Esophagus mucosa (tissue), 1 donor: ENCODE data around the gene CCRL2. TPM values are rescaled to one million over a fixed set of nuclear protein-coding genes. Genes with fewer than 3 reads are reported as not detected.
"Not testable (repeated sequence)": the region's sequence is repeated elsewhere in the genome, so short reads cannot be mapped to it uniquely, and the experiment has no call there.

Experiments used
- ATAC-seq: fragments of 200-7000 bp; cut with Tn5 transposase; one replicate; pipeline ENCODE4 v1.9.1; 2020
- total RNA-seq: library from RNA; stranded (reverse); gene quantifications from one replicate; pipeline ENCODE4 v1.2.4, GENCODE V29; 2023
- donor health status: DM: yes; HTN: yes; CAD: no.

The CCRL2 gene
- total RNA-seq, 1 donor from 2014 or later, result 0.24 TPM

GRCh38 chr3:46380471-46381221, 26.4 kb upstream of the CCRL2 start:
- ATAC-seq, result peak; percentile 44

DNA sequence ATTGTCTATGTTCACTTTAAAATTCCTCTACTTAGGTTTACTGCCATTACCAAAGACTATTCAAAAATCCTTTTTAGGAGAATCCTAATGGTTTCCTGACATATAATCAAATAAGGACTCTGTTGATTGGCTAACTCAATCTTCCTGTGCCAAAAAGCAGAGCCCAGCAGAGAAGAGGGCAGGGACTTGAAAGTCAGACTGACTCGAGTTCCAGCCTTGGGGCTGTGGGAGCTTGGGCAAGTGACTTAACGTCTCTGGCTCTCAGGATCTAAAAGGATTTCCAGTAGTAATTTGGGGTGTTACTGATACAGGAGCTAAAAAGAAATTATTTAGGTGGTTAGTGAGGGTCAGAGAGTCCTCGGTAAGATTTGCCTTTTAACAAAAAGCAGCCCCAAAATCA, 25.4 kb upstream of the CCRL2 start:
- ATAC-seq, result no peak

DNA sequence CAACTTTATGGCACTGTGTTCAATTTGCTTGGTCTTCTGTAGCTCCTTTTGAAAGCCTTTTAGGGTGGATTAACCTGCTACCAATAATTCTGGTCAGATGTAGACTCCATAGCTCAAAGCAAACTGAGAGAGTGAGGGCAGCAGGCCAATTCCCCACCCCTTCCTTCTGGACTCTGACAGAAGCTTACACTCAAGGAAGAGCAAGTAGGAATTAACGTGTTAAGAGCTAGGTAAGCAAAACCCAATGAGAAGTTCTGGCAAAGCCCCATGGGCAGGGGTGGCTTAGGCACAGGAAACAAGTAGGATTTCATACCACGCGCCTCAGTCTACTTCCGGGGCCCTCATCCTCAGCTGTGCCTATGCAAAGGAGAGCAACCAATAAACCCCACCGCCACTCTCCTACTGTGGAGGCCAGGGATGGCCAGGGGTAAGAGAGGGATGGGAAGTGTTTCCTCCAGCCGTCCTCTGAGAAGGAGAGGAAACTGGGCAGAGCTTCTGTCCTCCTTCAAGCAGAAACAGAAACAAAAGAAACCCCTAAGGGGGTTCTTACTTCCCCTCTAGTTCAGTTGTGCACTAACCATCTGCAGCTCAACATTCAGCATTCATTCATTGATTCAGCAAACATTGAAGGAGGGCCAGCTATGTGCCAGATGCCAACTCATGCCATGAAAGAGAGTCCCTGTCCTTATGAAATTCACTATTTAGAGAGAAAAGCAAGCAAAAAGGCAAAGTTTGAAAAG, 23.7 kb upstream of the CCRL2 start:
- ATAC-seq, result no peak

DNA sequence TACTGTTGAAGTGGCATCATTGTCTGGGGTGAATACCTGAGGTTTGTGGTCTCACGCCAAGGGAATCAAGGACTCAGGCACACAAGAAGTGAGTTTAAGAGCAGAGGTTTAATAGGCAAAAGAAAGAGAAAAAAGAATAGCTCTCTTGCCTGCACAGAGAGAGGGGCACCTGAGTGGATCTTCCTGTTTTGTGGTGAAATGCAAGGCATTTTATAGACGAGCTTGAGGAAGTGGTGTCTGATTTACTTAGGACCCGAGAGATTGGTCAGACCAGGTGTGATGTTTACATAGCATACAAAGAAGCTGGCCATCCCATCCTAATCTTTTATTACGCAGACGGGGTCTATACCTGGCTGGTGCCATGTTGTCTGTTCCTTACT, 23.1 kb upstream of the CCRL2 start:
- no peak for ATAC-seq

DNA sequence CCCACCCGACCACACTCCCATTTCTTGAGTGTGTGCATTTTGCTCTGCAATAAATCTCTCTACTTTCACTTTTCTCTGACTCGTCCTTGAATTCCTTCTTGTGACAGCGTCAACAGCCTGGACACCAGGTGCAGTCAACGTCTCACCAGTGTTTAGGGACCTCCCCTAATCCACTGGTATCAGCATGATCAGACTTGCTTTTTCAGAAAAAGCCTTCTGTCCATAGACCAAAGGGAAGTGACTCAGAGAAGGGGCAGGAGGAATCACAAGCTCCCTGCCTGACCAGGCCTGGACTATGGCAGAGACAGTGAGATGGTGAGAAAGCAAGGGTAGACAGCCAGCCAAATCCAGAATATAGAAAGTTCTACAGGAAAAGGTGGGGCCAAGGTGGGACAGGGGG, 20.9 kb upstream of the CCRL2 start:
- peak; percentile 90 for ATAC-seq

- ATAC-seq, result not testable (repeated sequence)
These were observed 18.2 kb upstream of the CCRL2 start for GRCh38 chr3:46388847-46389246.

- ATAC-seq, result no peak
These were observed 17.8 kb upstream of the CCRL2 start for GRCh38 chr3:46389306-46389705.

GRCh38 chr3:46391526-46391925, 15.5 kb upstream of the CCRL2 start:
- ATAC-seq, result not testable (repeated sequence)

GRCh38 chr3:46393011-46393410, 14.0 kb upstream of the CCRL2 start:
- no peak for ATAC-seq

- no peak for ATAC-seq
These were observed 13.3 kb upstream of the CCRL2 start for GRCh38 chr3:46393554-46394434.

GRCh38 chr3:46395210-46395661, 11.8 kb upstream of the CCRL2 start:
- no peak for ATAC-seq

- peak; percentile 28 for ATAC-seq
These were observed 11.1 kb upstream of the CCRL2 start for GRCh38 chr3:46395766-46396530.

- ATAC-seq, result no peak
These were observed 9.9 kb upstream of the CCRL2 start for GRCh38 chr3:46397111-46397510.

DNA sequence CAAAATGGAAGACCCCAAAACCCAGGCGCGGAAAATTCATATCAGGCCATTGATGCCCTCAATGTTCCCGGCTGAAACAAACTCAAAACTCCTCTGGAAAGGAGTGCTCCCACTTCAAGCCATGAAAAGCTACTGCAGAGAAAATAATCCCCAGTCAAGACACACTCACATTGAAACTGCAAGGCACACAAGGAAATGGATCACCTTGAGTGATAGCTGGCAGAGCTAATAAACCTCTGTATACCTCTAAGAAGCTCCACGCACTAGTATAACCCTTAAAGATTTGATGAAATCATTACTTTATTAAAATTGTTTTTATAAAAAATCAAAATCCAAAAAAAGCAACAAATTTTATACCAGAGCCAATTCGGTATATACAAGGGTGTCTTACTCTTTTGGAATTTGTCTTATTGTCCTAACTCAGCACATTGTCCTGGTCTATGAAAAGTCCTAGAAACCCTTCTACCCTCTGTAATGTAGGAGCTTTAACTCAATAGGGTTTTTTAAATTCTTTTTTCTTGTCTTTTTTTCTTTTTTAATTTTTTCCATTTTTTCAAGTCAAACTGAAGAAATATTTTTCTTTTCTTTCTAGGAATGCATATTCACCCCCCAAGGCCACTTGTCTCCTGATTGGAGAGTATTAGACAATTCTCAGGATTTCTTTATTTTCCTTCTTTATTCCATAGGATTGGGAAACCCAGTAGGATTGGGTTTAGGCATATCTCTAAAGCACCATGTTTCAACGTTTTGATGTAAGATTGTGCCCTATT, 8.7 kb upstream of the CCRL2 start:
- ATAC-seq, result no peak

DNA sequence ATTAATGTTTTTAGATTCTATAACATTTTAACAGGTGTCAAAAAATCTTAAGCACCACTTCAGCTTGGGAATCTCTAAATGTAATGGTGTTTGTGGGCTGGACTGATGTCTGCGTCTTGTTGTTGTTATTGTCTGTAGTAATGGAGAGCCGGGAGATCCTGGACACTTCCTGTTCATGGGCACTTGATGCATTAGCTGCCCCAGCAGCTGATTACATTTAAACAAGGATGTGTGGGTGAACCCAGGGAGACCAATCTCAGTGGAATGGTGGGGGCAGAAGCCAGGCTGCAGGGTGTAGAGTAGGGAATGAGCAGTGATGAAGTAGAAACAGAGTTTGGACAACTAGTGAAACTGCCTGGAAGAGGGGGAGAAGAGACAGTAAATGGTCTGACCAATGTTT, 8.0 kb upstream of the CCRL2 start:
- ATAC-seq, result no peak

DNA sequence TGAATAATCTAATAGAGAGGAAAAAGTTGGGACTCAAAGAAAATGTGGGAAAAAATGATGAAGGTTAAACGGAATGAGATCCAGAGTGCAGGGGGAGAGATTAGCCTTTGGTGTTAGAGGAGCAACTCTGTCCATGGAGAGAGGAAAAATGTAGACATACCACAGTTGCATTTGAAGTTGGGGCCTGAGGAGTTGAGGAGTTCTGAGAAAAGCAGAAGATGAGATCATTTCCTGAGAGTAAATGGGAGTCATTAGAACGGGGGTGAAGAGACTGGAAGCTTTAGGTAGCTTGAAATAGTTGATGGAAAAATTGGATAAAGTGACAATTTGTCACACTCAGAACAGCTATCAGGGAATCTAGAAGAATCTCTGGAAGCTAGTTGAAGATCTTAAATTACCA, 7.5 kb upstream of the CCRL2 start:
- no peak for ATAC-seq

DNA sequence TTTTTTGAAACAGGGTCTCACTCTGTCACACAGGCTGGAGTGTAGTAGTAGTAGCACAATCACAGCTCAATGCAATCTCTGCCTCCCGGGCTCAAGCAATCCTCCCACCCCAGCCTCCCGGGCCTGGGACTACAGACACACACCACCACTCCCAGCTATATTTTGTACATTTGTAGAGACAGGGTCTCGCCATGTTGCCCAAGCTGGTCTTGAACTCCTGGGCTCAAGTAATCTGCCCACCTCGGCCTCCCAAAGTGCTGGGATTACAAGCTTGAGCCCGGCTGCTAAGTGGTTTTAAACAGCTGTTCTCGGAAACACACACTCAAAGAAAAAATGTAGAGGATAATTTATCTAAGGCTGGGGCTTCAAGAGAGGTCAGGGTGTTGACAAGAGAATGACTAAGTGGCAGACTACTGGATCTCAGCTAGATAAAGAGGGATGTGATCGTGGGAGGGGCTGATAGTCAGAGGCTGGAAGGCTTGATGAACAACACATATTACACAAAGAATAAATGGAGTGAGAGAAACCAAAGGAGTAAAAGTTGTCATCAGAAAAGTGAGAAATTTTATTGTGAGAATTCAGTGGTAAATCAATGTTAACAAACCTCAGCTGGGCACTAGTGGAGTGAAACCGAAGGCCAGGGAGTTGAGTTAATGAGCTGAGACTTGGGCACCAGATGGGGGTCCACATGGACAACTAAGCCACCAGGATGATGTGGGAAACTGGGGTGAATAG, 6.9 kb upstream of the CCRL2 start:
- ATAC-seq, result no peak

DNA sequence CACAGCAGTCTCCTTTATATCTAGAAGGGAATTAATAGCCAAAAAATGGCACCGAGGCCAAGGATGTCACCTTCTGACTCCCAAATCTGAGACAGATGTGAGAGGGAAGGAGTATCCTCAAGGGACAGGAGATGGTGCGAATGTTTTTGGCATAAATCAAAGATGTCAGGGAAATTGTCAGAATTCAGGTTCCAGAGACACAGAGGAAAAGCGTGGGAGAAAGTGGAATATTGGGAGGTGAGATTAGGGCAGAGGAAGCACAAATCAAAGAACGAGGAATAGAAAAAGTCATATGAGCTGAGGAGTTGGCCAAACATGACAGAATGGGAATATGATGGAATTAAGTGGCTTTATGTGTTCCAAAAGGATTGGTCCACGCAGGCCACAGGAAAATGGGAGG, 6.2 kb upstream of the CCRL2 start:
- no peak for ATAC-seq

DNA sequence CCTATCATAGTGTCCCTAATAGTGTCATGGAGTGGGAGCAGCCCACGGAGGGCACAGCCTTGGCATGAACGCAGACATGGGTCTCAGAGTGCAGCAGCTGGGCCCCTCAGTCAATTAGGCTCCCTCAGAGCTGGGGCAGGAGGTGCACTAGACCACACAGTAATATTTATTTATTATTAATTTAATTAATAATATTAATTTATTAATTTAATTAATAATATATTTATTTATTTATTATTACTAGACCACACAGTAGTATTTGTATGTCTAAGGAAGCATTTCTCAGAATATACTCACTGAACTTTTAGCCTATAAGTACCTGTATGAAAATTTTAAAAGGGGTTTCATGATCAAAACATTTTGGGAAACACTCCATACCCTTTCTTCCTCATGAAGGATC, 5.5 kb upstream of the CCRL2 start:
- no peak for ATAC-seq

DNA sequence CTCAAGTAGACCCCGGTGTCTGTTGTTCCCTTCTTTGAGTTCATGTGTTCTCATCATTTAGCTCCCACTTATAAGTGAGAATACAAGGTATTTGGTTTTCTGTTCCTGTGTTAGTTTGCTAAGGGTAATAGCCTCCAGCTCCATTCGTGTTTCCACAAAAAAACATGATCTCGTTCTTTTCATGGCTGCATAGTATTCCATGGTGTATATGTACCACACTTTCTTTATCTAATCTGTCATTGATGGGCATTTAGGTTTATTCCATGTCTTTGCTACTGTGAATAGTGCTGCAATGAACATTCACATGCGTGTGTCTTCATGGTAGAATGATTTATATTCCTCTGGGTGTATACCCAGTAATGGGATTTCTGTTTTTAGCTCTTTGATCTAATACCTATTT, 4.2 kb upstream of the CCRL2 start:
- ATAC-seq, result not testable (repeated sequence)
